Ishikawa (cell line): ENCODE results near the gene ALDH3B1.

Experiments used
- CEBPB ChIP-seq: IDR thresholded peaks from 2 replicates; pipeline ENCODE4 v1.6.1; 2012
- CREB1 ChIP-seq: IDR thresholded peaks from 2 replicates; pipeline ENCODE4 v1.6.1; 2012; ENCODE audit warnings: low read depth
- EGR1 ChIP-seq: IDR thresholded peaks from 2 replicates; pipeline ENCODE4 v1.6.1; 2012
- EP300 ChIP-seq: IDR thresholded peaks from 2 replicates; pipeline ENCODE4 v1.6.1; 2012; ENCODE audit warnings: borderline replicate concordance
- FOXM1 ChIP-seq: IDR thresholded peaks from 2 replicates; pipeline ENCODE4 v1.6.1; 2012; ENCODE audit warnings: low read depth, borderline replicate concordance
- NFIC ChIP-seq: IDR thresholded peaks from 2 replicates; pipeline ENCODE4 v1.6.1; 2012
- RAD21 ChIP-seq: IDR thresholded peaks from 2 replicates; pipeline ENCODE4 v1.6.1; 2012; ENCODE audit warnings: low read depth
- TAF1 ChIP-seq: IDR thresholded peaks from 2 replicates; pipeline ENCODE4 v1.6.1; 2012; ENCODE audit warnings: low read depth, mild to moderate bottlenecking
- TCF12 ChIP-seq: IDR thresholded peaks from 2 replicates; pipeline ENCODE4 v1.6.1; 2012; ENCODE audit warnings: low read depth
- TEAD4 ChIP-seq: IDR thresholded peaks from 2 replicates; pipeline ENCODE4 v1.6.1; 2012
- YY1 ChIP-seq: IDR thresholded peaks from 2 replicates; pipeline ENCODE4 v1.6.1; 2012; ENCODE audit warnings: low read depth
- ZBTB7A ChIP-seq: IDR thresholded peaks from 2 replicates; pipeline ENCODE4 v1.6.1; 2012; ENCODE audit warnings: low read depth
- TF ChIP-seq, protein P1 (sequence below): IDR thresholded peaks from 2 replicates; pipeline ENCODE4 v1.6.1; 2012
- TF ChIP-seq, protein P2 (sequence below): IDR thresholded peaks from 2 replicates; pipeline ENCODE4 v1.6.1; 2012; ENCODE audit warnings: low read depth, mild to moderate bottlenecking
- TF ChIP-seq, protein P3 (sequence below): IDR thresholded peaks from 2 replicates; pipeline ENCODE4 v1.6.1; 2012

Gene ALDH3B1

DNA sequence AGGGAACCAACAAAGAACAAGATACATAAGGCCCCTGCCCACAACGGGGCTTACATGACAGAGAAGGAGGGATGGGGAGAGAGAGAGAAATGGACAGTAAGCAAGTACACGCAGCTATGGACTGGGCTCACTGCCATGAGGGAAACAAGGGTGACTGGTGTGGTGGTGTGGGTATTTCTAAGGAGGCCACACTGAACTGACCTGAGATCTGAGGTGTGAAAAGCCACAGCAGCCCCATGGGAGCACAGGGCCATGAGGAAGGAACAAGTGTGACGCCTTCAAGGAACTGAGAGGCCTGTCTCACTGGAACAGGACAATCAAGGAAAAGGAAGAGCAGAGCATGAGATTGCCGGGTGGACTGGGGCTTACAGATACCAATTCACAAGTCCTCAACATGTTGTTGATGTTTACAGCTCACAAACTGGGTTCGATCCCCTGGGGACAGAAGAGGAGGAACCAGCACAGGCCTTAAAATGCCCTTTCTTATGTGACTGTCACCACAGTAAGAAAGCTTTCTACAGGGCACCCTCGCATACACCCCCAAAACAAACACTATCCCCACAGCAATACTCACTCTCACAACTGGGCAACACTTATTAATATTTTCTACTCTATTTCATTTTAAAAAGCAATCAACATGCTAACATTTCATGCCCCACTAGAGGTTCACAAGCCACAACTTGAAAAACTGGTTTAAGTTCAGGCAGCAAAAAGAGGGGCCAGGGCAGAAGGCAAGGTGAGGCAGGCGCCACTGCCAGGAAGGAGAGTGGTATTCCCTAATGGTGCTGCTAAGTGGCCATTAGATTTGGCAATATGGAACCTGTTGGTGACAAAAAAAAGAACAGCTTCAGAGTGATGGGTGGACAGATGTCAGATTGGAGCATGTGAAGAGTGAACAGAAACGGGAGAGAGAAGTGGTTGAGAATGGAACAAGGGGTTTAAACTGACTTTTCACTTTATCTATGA, 67.8 kb downstream of the ALDH3B1 start:
- TF ChIP-seq TAF1 (no peak), CREB1 (no peak), CEBPB (no peak), EGR1 (no peak), YY1 (no peak), EP300 (no peak), ZBTB7A (no peak), NFIC (no peak), TCF12 (no peak), FOXM1 (no peak), RAD21 (no peak), TEAD4 (no peak)
- TF ChIP-seq, protein P1, sequence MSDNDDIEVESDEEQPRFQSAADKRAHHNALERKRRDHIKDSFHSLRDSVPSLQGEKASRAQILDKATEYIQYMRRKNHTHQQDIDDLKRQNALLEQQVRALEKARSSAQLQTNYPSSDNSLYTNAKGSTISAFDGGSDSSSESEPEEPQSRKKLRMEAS = no peak
- TF ChIP-seq, protein P2, sequence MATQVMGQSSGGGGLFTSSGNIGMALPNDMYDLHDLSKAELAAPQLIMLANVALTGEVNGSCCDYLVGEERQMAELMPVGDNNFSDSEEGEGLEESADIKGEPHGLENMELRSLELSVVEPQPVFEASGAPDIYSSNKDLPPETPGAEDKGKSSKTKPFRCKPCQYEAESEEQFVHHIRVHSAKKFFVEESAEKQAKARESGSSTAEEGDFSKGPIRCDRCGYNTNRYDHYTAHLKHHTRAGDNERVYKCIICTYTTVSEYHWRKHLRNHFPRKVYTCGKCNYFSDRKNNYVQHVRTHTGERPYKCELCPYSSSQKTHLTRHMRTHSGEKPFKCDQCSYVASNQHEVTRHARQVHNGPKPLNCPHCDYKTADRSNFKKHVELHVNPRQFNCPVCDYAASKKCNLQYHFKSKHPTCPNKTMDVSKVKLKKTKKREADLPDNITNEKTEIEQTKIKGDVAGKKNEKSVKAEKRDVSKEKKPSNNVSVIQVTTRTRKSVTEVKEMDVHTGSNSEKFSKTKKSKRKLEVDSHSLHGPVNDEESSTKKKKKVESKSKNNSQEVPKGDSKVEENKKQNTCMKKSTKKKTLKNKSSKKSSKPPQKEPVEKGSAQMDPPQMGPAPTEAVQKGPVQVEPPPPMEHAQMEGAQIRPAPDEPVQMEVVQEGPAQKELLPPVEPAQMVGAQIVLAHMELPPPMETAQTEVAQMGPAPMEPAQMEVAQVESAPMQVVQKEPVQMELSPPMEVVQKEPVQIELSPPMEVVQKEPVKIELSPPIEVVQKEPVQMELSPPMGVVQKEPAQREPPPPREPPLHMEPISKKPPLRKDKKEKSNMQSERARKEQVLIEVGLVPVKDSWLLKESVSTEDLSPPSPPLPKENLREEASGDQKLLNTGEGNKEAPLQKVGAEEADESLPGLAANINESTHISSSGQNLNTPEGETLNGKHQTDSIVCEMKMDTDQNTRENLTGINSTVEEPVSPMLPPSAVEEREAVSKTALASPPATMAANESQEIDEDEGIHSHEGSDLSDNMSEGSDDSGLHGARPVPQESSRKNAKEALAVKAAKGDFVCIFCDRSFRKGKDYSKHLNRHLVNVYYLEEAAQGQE = no peak
- TF ChIP-seq, protein P3, sequence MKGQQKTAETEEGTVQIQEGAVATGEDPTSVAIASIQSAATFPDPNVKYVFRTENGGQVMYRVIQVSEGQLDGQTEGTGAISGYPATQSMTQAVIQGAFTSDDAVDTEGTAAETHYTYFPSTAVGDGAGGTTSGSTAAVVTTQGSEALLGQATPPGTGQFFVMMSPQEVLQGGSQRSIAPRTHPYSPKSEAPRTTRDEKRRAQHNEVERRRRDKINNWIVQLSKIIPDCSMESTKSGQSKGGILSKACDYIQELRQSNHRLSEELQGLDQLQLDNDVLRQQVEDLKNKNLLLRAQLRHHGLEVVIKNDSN = no peak
